AG20443 (cell line): ENCODE data around the gene VEGFA.
A peak's percentile ranks its signal among the peaks of the same experiment; 100 is the strongest.

Experiments
- DNase-seq: peaks from one replicate; pipeline ENCODE4 v3.0.0; 2012; ENCODE audit warnings: low spot score, mixed read lengths

The VEGFA gene

GRCh38 chr6:43772681-43773049, 2.7 kb downstream of the VEGFA start:
- DNase-seq, result no peak

- peak; percentile 81 for DNase-seq
Observed at GRCh38 chr6:43773050-43773979, 3.3 kb downstream of the VEGFA start.

GRCh38 chr6:43773980-43774775, 4.2 kb downstream of the VEGFA start:
- no peak for DNase-seq

- DNase-seq, result peak; percentile 93
Observed at GRCh38 chr6:43774776-43775534, 4.9 kb downstream of the VEGFA start.

- DNase-seq, result no peak
Observed at GRCh38 chr6:43775535-43775885, 5.5 kb downstream of the VEGFA start.

- DNase-seq, result no peak
Observed at GRCh38 chr6:43776115-43776798, 6.2 kb downstream of the VEGFA start.

- no peak for DNase-seq
Observed at GRCh38 chr6:43776799-43777776, 7.1 kb downstream of the VEGFA start.

GRCh38 chr6:43778131-43778855, 8.3 kb downstream of the VEGFA start:
- no peak for DNase-seq

- no peak for DNase-seq
Observed at GRCh38 chr6:43778976-43779851, 9.2 kb downstream of the VEGFA start.

GRCh38 chr6:43779852-43780236, 9.8 kb downstream of the VEGFA start:
- no peak for DNase-seq

- no peak for DNase-seq
Observed at GRCh38 chr6:43780293-43780692, 10.3 kb downstream of the VEGFA start.

GRCh38 chr6:43780941-43781928, 11.2 kb downstream of the VEGFA start:
- DNase-seq, result no peak

- DNase-seq, result no peak
Observed at GRCh38 chr6:43781941-43782704, 12.1 kb downstream of the VEGFA start.

- no peak for DNase-seq
Observed at GRCh38 chr6:43782764-43783513, 12.9 kb downstream of the VEGFA start.

GRCh38 chr6:43784049-43784855, 14.2 kb downstream of the VEGFA start:
- DNase-seq, result no peak
